ENCODE measurements around the gene TRIM56. TPM values are rescaled to one million over a fixed set of nuclear protein-coding genes. Genes with fewer than 3 reads are reported as not detected.

Gene TRIM56
- total and polyA plus RNA-seq, 2 of the 13 experiments (the other 11 are each of a cell fraction or from before 2014, with no cell fraction given) = 3.2 to 7.1 TPM

DNA sequence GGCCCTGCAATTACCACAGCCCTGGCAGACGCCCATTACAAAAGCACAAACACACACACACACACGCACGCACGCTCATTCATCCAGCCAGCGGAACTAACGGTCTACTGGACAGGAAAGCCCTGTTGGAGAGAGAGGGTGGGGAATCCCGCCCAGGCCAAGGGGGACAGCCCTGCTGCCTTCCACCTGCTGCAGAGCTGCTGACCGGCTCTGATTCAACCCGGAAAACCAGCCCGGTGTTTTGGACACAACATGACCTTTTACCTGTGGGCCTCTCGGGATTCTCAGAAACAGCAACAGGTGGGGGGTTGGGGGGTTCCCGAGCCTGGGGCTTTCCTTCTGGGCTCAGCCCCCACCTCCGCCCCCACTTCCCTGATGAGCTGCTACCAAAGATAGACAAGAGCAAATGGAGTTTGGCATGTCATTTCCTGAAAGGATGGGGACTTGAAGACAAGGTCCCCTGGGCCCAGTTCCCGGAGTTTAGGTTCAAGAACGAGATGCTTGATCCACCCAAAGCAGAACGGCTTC lies 23.1 kb downstream of the TRIM56 start (continued):
- TF ChIP-seq, protein P1, sequence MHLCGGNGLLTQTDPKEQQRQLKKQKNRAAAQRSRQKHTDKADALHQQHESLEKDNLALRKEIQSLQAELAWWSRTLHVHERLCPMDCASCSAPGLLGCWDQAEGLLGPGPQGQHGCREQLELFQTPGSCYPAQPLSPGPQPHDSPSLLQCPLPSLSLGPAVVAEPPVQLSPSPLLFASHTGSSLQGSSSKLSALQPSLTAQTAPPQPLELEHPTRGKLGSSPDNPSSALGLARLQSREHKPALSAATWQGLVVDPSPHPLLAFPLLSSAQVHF (CRISPR knock-in tag; IDR thresholded peaks at IDR 0.05) = no peak
- TF ChIP-seq PITX1 (CRISPR knock-in tag; IDR thresholded peaks at IDR 0.05) (no peak; the same call in 1 of the 2 replicates), SMYD3 (CRISPR knock-in tag; IDR thresholded peaks at IDR 0.05) (no peak; the same call in 1 of the 2 replicates), ZNF34 (CRISPR knock-in tag; IDR thresholded peaks at IDR 0.05; ENCODE audit: borderline replicate concordance) (no peak), ZNF274 (CRISPR knock-in tag; IDR thresholded peaks at IDR 0.05) (no peak), DNMT1 (CRISPR knock-in tag; IDR thresholded peaks at IDR 0.05) (no peak), SMARCE1 (IDR thresholded peaks at IDR 0.05; ENCODE audit: borderline replicate concordance) (no peak), KLF16 (CRISPR knock-in tag; IDR thresholded peaks at IDR 0.05) (no peak), ZNF775 (CRISPR knock-in tag; IDR thresholded peaks at IDR 0.05; ENCODE audit: borderline replicate concordance) (peak; percentile 37; the same call in 1 of the 2 replicates), ZNF367 (CRISPR knock-in tag; IDR thresholded peaks at IDR 0.05; ENCODE audit: borderline replicate concordance) (no peak), ZNF30 (CRISPR knock-in tag; IDR thresholded peaks at IDR 0.05) (no peak), JUNB (CRISPR knock-in tag; IDR thresholded peaks at IDR 0.05; ENCODE audit: borderline replicate concordance) (no peak)
- TF ChIP-seq, protein P2, sequence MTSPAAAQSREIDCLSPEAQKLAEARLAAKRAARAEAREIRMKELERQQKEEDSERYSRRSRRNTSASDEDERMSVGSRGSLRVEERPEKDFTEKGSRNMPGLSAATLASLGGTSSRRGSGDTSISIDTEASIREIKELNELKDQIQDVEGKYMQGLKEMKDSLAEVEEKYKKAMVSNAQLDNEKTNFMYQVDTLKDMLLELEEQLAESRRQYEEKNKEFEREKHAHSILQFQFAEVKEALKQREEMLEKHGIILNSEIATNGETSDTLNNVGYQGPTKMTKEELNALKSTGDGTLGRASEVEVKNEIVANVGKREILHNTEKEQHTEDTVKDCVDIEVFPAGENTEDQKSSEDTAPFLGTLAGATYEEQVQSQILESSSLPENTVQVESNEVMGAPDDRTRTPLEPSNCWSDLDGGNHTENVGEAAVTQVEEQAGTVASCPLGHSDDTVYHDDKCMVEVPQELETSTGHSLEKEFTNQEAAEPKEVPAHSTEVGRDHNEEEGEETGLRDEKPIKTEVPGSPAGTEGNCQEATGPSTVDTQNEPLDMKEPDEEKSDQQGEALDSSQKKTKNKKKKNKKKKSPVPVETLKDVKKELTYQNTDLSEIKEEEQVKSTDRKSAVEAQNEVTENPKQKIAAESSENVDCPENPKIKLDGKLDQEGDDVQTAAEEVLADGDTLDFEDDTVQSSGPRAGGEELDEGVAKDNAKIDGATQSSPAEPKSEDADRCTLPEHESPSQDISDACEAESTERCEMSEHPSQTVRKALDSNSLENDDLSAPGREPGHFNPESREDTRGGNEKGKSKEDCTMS (CRISPR knock-in tag; conservative IDR thresholded peaks at IDR 0.05) = no peak
- TF ChIP-seq, protein P3, sequence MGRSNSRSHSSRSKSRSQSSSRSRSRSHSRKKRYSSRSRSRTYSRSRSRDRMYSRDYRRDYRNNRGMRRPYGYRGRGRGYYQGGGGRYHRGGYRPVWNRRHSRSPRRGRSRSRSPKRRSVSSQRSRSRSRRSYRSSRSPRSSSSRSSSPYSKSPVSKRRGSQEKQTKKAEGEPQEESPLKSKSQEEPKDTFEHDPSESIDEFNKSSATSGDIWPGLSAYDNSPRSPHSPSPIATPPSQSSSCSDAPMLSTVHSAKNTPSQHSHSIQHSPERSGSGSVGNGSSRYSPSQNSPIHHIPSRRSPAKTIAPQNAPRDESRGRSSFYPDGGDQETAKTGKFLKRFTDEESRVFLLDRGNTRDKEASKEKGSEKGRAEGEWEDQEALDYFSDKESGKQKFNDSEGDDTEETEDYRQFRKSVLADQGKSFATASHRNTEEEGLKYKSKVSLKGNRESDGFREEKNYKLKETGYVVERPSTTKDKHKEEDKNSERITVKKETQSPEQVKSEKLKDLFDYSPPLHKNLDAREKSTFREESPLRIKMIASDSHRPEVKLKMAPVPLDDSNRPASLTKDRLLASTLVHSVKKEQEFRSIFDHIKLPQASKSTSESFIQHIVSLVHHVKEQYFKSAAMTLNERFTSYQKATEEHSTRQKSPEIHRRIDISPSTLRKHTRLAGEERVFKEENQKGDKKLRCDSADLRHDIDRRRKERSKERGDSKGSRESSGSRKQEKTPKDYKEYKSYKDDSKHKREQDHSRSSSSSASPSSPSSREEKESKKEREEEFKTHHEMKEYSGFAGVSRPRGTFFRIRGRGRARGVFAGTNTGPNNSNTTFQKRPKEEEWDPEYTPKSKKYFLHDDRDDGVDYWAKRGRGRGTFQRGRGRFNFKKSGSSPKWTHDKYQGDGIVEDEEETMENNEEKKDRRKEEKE (IDR thresholded peaks at IDR 0.05) = no peak
- TF ChIP-seq, protein P4, sequence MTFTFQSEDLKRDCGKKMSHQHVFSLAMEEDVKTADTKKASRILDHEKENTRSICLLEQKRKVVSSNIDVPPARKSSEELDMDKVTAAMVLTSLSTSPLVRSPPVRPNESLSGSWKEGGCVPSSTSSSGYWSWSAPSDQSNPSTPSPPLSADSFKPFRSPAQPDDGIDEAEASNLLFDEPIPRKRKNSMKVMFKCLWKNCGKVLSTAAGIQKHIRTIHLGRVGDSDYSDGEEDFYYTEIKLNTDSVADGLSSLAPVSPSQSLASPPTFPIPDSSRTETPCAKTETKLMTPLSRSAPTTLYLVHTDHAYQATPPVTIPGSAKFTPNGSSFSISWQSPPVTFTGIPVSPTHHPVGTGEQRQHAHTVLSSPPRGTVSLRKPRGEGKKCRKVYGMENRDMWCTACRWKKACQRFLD (CRISPR knock-in tag; IDR thresholded peaks at IDR 0.05; ENCODE audit: borderline replicate concordance) = no peak
- TF ChIP-seq, protein P5, sequence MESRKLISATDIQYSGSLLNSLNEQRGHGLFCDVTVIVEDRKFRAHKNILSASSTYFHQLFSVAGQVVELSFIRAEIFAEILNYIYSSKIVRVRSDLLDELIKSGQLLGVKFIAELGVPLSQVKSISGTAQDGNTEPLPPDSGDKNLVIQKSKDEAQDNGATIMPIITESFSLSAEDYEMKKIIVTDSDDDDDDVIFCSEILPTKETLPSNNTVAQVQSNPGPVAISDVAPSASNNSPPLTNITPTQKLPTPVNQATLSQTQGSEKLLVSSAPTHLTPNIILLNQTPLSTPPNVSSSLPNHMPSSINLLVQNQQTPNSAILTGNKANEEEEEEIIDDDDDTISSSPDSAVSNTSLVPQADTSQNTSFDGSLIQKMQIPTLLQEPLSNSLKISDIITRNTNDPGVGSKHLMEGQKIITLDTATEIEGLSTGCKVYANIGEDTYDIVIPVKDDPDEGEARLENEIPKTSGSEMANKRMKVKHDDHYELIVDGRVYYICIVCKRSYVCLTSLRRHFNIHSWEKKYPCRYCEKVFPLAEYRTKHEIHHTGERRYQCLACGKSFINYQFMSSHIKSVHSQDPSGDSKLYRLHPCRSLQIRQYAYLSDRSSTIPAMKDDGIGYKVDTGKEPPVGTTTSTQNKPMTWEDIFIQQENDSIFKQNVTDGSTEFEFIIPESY (CRISPR knock-in tag; IDR thresholded peaks at IDR 0.05) = no peak
- TF ChIP-seq, protein P6, sequence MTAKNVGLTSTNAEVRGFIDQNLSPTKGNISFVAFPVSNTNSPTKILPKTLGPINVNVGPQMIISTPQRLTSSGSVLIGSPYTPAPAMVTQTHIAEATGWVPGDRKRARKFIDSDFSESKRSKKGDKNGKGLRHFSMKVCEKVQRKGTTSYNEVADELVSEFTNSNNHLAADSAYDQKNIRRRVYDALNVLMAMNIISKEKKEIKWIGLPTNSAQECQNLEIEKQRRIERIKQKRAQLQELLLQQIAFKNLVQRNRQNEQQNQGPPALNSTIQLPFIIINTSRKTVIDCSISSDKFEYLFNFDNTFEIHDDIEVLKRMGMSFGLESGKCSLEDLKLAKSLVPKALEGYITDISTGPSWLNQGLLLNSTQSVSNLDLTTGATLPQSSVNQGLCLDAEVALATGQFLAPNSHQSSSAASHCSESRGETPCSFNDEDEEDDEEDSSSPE (CRISPR knock-in tag; IDR thresholded peaks at IDR 0.05) = no peak
- TF ChIP-seq, protein P7, sequence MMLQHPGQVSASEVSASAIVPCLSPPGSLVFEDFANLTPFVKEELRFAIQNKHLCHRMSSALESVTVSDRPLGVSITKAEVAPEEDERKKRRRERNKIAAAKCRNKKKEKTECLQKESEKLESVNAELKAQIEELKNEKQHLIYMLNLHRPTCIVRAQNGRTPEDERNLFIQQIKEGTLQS (CRISPR knock-in tag; IDR thresholded peaks at IDR 0.05) = no peak
